NCI-H1105 (cell line): Measurements from ENCODE around the gene ENTHD1.
"Not testable (repeated sequence)": the region's sequence is repeated elsewhere in the genome, so short reads cannot be mapped to it uniquely, and the experiment has no call there.

Experiments
- DNase-seq: peaks from one replicate; lab custom pipeline; 2025; lab: John Stamatoyannopoulos, UW

Gene ENTHD1

DNA sequence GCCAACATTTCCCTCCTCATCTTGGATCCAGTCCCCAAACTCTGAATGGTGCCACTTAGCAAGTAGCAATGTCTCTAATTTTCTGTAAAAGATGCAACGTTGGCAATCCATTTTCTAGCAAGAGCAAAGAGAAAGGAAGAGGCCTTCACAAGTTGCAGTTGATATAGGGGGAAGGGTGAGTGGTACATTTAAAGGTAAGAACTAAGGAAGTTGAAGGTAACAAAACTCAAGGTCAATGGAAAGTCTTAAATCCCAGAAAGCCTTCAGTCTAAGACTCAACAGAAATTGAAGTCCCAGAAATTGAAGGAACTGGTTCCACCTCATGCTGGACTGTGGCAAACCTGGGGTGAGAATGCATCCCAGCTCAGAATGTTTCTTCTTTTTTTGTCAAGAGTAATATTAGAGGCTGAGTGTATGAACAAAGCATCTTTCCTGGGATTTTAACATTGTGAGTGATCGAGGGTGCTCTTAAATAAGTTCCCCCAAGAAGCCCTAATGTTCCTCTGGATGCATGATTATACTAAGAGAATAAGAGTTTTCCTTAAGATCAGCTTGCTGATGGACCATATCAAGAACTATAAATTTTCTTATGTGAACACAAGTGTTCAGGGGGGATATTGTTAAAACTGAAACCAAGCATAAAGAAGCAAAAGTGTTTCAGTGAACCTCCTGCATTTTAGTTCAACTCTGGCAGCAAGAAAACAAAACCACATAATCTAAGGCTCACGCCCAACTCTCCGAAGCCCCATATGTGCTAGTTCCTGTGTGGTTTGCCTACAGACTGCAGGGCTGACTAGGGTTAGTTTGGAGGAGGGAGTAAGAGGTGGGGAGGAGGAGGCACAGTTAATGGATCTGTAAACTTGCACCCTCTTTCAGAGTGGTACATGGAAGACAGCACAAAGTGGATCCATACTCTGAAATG, 7.0 kb upstream of the ENTHD1 start, which contains the start of gene GRAP2:
Gene GRAP2, plus strand, starts transcription at position 779 of the 922 bp plus-strand sequence. CDS start 46,023 bp downstream, outside the sequence.
- no peak for DNase-seq

DNA sequence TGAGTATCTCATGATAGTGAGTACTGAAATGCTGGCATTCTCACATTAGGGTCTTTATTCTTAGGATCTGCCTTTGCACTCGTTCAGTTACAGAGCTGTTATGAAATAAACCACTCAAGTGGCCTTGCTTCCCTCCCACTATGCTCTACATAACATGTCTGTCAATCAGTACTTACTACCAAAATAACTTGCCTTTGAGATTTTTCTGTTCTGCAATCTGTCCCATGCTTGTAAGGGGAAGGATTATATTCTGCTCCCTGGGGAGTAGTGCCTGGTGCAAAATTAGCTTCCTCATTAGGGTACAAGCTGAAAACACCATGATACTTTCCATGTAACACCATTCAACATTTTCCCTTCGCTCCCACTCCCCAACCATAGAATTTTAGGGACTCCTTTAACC, 5.4 kb upstream of the ENTHD1 start:
- DNase-seq = no peak

DNA sequence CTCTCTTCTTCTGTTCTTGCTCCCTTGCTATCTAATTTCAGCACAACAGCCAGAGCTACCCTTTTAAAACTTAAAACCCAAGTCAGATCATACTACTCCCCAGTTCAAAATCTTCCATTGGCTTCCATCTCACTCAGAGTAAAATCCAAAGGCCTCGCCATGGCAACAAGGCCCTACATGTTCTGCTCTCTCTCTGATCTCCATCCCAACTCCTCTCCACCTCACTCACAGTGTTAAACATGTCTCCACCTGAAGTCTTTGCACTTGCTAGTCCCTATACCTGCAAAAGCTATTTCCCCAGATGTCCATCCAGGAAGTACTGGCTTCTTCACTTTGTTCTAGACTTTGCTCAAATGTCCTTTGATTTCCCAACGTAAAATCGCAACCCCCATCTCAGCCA, 4.3 kb upstream of the ENTHD1 start:
- DNase-seq = no peak

DNA sequence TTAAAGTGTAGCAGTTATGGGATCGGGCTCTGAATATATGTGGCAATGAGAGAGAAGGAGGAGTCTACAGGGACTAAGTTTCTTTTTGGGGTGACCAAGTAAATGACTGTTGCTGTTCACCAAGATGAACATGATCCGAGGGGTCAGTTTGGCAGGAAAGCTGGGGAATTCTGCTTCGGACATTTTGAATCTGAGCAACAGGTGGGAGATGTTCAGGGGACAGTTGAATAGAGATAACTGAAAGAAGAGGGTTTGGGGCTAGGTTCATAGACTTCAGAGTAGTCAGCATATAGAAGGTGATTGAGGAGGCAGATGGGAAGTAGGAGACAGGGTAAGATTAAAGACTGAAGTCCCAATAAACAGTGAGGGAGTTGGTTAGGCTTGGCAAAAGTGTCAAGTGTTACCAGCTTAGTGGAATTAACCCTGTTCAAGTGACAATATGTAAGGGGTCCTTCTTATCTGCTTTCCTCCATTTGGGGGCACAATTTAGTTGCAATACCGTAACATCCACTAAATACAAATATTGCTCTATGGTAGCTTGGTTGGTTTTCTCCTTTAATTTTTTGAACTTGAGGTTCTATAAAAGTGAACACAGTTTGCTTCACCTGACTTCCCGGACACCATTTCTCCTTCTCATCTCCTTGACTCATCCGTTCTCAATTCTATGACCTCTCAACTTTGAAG, 2.9 kb upstream of the ENTHD1 start:
- DNase-seq = no peak

DNA sequence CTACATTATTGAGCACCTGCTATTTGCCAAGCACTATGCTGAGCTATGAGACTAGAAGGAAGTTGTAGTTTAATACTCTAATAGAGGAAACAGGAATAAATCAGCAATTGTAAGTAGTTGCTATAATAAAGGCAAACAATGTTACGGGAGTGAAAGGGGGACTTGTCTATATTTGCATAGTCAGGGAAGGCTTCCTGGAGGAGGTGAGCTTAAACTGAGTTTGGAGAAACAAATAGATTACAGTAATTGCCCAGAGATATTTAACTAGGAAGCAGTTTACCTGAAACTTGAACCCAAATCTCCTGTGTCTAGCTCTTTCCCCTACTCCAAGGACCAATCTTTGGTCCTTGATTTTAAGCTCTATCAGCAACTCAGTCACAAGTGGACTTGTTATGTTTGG, 2.1 kb upstream of the ENTHD1 start:
- DNase-seq = no peak

DNA sequence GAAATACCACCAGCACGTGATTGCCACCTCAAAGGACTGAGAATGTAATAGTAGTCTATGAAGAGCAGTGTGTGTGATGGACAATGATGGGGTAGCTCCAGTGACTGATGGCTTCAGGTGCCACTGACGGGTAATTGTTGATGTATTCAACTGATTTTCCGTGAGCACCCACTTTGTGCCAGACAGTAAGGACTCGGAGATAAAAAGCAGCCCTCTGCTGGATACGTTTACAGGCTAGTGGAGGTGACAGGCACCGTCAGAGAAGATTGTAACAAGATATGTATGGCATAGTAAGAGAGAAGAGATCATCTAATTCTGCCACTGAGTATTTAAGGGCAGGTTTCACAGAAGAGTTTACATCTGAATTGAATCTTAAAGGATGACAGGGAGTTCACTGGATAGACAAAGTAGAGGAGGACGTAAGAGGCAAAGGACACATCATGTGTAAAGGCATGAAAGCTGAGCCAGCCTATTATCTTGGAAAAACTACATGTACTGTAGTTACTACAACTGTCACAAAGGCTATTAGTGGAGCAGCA, 1.1 kb upstream of the ENTHD1 start:
- no peak for DNase-seq

DNA sequence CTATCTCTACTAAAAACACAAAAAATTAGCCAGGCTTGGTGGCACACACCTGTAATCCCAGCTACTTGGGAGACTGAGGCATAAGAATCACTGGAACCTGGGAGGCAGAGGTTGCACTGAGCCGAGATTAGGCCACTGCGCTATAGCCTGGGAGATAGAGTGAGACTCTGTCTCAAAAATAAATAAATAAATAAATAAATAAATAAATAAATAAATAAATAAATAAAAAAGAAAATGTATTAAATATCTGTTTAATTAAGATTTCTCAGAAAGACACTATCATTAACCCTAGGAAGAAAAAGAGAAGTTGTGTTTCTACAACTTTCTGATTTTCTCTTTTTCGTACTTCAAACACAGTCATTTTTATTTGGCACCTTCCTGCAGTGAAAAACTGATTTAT, 3.6 kb downstream of the ENTHD1 start:
- DNase-seq = not testable (repeated sequence)

DNA sequence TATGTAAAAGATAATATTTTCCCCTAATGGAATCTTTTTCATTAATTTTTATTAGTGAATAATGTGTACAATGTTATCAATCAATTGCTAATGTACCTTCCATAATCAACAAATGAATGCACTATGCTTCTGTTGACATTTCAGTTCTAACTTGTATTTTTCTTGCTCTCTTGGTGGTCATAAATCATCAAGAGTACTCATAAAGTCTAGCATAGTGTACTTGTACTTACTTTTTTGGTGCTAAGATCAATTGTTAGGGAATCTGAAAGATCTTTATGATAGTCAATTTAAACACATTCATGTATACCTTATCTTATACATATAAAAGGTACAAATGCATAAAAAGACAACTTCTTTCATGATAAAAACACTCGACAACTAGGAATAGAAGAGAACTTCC, 10.5 kb downstream of the ENTHD1 start:
- DNase-seq = no peak

DNA sequence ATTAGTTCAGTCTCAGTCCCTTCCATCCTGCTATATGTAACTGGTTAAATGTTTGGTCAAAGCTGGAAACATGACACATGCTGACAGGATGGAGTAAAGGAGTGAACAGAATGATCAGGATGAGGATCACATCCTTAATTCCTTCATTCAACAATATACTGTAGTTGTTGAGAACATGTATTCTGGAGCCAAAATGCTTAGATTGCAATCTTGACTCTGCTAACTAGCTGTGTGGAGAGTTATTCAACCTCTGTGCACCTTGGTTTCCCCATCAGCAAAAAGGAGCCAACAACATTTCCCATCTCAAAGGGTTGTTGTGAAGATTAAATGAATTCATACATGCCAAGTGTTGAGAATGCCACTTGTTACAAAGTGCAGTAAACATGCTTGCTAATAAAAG, 12.8 kb downstream of the ENTHD1 start:
- DNase-seq = no peak

DNA sequence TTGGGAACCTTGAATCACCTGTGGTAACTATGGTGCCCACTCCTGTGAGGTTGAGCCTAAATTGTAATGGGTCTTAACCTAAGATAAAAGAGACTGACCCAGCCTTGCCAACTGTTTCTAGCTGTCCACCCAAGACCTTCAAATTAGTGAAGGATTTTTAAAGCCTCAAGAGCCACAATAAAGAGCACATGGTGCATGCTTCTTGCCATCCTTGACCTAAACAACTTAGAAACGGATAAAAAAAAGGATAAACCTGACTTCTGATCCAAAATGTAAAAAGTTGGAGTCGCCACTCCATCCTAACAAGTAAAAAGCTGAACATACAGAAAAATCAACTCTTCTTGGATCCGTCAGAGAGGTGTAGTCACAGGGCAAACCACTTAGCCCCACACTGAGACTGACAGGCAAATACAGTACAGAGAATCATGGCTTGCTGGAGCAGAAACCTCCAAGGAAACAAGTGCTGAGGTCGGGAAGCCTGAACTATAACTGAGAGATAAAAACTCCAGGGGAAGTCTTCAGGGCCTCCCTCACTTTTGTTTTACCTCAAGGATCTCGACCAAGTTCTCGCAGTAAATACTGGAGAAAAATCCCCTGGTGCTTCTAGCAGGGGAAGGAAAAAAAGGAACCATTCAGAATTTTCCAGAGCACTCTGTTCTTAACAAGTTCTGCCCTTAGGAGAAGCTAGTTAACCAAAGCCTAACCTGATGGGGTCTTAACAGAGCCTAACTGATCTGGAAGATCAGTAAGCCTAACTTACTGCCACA, 16.3 kb downstream of the ENTHD1 start:
- no peak for DNase-seq

DNA sequence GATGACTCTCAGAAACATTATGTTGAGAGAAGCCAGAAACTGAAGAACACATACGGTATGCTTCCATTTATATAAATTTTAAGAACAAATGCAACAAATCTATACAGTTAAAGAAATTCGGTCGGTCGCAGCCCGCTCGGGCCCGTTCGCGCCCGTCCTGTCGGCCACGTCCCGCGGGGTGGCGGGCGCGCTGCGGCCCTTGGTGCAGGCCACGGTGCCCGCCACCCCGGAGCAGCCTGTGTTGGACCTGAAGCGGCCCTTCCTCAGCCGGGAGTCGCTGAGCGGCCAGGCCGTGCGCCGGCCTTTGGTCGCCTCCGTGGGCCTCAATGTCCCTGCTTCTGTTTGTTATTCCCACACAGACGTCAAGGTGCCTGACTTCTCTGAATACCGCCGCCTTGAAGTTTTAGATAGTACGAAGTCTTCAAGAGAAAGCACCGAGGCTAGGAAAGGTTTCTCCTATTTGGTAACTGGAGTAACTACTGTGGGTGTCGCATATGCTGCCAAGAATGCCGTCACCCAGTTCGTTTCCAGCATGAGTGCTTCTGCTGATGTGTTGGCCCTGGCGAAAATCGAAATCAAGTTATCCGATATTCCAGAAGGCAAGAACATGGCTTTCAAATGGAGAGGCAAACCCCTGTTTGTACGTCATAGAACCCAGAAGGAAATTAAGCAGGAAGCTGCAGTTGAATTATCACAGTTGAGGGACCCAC, 18.2 kb downstream of the ENTHD1 start:
- not testable (repeated sequence) for DNase-seq

DNA sequence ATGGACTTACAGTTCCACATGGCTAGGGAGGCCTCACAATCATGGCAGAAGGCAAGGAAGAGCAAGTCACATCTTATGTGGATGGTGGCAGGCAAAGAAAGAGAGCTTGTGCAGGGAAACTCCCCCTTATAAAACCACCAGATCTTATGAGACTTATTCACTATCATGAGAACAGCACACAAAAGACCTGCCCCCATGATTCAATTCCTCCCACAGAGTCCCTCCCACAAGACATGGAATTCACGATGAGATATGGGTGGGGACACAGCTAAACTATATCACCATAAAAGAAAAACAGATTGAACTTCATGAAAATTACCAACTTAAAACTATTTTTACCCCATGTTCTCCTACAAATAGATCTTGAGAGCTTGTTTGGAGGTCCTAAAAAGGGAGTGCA, 19.6 kb downstream of the ENTHD1 start:
- DNase-seq = no peak

DNA sequence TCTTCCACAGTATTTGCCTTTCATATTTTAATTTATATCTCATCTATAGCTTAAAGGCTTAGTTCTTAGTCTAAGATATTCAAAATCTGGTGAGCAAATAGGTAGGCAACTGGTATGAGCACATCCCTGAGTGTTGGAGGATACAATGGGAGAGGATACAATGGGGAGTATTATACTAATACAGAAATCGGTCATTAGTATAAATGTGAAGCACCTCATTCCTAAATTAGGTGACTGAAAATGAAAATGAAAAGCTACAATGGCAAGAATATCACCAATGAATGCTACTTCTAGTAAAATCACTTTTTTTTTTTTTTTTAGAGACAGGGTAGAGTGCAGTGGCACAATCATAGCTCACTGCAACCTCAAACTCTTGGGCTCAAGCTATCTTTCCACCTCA, 21.0 kb downstream of the ENTHD1 start:
- no peak for DNase-seq

DNA sequence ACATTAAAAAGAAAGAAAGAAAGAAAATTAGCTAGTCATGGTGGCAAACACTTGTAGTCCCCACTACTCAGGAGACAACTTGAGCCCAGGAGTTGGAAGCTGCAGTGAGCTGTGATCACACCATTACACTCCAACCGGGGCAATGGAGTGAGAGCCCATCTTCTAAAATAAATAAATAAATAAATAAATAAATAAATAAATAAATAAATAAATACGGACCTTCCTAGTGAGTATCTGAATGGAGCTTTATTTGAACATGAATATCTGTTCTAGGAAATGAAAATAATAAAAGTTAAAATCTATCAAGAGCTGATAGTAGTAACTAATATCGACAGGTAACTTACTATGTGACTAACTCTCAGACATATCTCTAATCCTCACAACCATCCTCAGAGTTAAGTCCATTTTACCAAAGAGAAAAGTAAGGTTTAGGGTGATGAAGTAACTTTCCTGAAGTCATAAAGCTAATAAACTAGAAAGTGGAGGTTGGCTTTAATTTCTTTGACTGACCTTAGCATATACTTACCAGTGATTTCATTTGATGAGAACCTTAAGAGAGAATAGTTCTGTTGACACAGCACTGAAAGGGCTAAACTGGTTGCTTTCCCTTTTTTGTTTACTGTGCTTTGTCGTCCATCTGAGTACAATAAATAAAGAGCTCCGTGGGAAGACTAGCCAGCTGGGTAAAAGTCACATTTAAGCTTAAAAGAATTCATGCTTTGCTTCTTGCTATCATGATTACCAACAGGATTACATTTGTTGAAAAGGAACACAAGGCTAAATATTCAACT, 22.4 kb downstream of the ENTHD1 start:
- DNase-seq = no peak

DNA sequence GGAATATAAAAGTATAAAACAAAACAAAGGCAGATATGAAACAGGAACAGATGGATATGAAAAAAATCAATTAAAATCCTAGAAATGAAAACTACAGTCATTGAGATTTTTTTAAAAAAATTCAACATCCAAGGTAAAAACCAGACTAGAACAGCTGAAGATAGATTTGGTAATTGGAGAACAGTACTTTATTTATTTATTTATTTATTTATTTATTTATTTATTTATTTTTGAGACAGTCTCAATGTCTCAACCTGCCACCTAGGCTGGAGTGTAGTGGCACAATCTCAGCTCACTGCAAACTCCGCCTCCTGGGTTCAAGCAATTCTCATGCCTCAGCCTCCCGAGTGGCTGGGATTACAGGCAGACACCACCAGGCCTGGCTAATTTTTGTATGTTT, 23.8 kb downstream of the ENTHD1 start:
- DNase-seq = not testable (repeated sequence)

DNA sequence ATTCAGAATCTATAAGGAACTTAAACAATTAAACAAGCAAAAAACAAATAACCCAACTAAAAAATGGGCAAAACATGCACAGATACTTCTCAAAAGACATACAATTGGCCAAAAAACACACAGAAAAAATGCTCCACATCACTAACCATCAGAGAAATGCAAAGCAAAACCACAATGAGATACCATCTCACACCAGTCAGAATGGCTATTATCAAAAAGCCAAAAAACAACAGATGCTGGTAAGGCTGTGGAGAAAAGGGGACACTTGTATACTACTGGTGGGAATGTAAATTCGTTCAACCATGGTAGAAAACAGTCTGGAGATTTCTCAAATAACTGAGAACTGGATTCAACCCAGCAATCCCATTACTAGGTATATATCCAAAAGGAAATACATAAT, 24.8 kb downstream of the ENTHD1 start:
- DNase-seq = no peak

DNA sequence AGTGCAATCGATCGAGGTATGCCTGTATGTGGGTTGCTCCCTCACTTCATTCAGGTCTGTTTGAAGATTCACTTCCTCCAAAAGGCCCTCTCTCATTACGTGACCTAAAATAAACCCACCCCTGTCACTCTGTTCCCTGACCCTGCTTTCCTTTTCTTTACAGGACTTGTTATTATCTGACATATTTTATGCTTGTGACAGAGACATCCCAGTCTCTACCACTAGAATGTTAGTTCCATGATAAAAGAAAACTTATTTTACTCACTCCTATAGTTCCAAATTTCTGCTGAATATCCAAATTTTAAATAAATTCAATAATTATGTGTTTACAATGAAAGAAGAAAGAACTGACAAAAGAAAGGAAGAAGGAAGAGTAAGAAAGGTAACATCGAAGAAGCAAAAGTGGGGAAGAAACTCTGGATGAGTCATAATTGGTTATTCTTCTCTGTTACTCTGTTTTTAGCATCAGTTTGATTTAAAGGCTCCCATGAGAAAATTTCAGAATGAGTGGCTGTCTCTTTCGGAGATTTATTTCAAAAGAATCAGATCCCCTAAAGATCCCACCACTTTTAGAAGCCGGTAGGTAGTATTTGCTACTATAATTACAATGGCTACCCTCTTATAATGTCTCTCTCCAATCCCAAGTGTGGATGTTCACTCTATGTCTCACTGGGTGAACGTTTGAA, 33.5 kb downstream of the ENTHD1 start:
- DNase-seq = no peak

DNA sequence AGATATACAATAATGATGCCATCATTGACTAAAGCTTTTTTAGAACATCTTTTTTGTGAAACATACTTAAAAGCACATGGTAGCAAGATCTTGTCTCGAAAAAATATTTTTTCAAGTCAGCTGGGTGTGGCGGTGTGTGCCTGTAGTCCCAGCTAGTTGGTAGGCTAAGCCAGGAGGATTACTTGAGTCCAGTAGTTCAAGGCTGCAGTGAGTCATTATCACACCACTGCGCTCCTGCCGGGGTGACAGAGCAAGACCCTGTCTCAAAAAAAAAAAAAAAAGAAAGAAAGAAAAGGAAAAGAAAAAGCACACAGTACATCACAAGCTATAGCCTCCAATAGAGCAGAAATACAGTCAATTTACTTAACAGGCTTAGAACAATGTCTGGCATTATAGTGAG, 37.0 kb downstream of the ENTHD1 start:
- DNase-seq = no peak

DNA sequence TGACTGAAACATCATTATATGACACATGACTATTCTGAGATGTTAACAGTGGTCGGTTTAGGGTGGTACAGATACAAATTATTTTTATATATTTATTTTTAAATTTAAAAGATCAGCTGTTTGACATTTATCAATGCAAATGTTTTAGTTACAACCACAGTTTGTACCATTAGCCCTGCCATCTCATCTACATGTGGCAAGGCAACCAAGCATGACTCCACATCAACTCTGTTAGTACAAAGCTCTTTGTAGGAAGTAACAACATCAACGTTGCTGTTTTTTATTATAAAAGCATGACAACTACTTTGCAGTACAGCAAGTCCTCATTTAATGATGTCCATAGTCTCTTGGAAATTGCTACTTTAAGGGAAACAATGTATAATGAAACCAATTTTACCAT, 40.8 kb downstream of the ENTHD1 start:
- no peak for DNase-seq

DNA sequence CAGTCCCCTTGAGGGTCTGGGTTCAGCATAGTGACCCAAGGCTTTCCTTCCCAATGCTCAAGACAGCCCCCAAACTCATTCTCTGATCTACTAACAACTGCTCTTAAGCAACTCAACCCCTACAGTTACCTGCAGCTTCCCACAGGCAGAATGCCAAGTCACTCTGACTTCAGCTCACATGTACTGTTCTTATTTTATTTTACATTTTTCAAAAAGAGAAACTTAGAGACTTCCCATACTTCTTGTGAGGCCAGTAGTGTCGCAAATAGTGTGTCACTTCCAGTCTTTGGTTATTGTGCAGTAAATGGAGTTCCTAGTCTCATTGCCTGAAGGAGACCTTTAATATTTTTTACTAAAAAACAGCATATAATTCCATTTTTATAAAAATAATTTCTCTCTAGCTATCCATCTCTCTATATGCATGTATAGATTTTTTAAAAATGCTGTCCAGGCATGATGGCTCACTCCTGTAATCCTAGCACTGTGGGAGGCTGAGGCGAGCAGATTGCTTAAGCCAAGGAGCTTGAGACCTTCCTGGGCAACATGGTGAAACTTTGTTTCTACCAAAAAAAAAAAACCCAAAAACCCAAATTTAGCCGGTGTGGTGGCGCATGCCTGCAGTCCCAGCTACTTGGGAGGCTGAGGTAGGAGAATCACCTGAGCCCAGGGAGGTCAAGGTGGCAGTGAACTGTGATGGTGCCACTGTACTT, 41.8 kb downstream of the ENTHD1 start:
- no peak for DNase-seq
